HG02759 (cell line): ENCODE measurements around the gene BABAM2.
"Not testable (repeated sequence)": the region's sequence is repeated elsewhere in the genome, so short reads cannot be mapped to it uniquely, and the experiment has no call there.

Experiments used
- ATAC-seq: cut with Tn5 transposase; IDR thresholded peaks from one replicate; pipeline ENCODE4 v1.9.1; 2021; ENCODE audit warnings: mild to moderate bottlenecking, moderate library complexity; ENCODE audit not compliant: unreplicated experiment

BABAM2 gene

GRCh38 chr2:27972311-27972710 is 81.8 kb downstream of the BABAM2 start:
- ATAC-seq, result no peak

GRCh38 chr2:27973592-27973991 is 83.1 kb downstream of the BABAM2 start:
- ATAC-seq, result no peak

- no peak for ATAC-seq
These were observed 85.8 kb downstream of the BABAM2 start for GRCh38 chr2:27976308-27976707.

GRCh38 chr2:27977731-27978312 is 87.3 kb downstream of the BABAM2 start:
- ATAC-seq, result no peak

GRCh38 chr2:27978761-27979160 is 88.2 kb downstream of the BABAM2 start:
- not testable (repeated sequence) for ATAC-seq

GRCh38 chr2:27980242-27980641 is 89.7 kb downstream of the BABAM2 start:
- no peak for ATAC-seq

GRCh38 chr2:27984153-27984552 is 93.6 kb downstream of the BABAM2 start:
- ATAC-seq, result no peak

GRCh38 chr2:27988306-27988705 is 97.8 kb downstream of the BABAM2 start:
- ATAC-seq, result no peak

GRCh38 chr2:27988718-27989117 is 98.2 kb downstream of the BABAM2 start:
- no peak for ATAC-seq

- ATAC-seq, result no peak
These were observed 98.6 kb downstream of the BABAM2 start for GRCh38 chr2:27989149-27989548.

- no peak for ATAC-seq
These were observed 99.6 kb downstream of the BABAM2 start for GRCh38 chr2:27990030-27990590.

- no peak for ATAC-seq
These were observed 100.6 kb downstream of the BABAM2 start for GRCh38 chr2:27991146-27991545.

GRCh38 chr2:27992787-27993401 is 102.4 kb downstream of the BABAM2 start:
- ATAC-seq, result no peak

GRCh38 chr2:27993402-27993787 is 102.9 kb downstream of the BABAM2 start:
- ATAC-seq, result no peak

- no peak for ATAC-seq
These were observed 103.6 kb downstream of the BABAM2 start for GRCh38 chr2:27993950-27994728.

GRCh38 chr2:27996156-27996922 is 105.8 kb downstream of the BABAM2 start:
- ATAC-seq, result no peak

- no peak for ATAC-seq
These were observed 109.8 kb downstream of the BABAM2 start for GRCh38 chr2:28000287-28000686.

GRCh38 chr2:28002181-28002580 is 111.7 kb downstream of the BABAM2 start:
- ATAC-seq, result no peak

- no peak for ATAC-seq
These were observed 113.6 kb downstream of the BABAM2 start for GRCh38 chr2:28004086-28004485.

GRCh38 chr2:28009732-28010131 is 119.2 kb downstream of the BABAM2 start:
- ATAC-seq, result no peak

- no peak for ATAC-seq
These were observed 120.8 kb downstream of the BABAM2 start for GRCh38 chr2:28011322-28011737.
